SU-DHL-6 (cell line): ENCODE measurements around the gene VPS35L.

ENCODE experiments used
- H2AFZ ChIP-seq: fragments of 200-600 bp; sonication (generic); 2 replicates; pipeline ENCODE4 v1.6.1; 2014; ENCODE audit warnings: low read depth, mild to moderate bottlenecking, moderate library complexity, mixed read lengths, antibody characterized with exemption, low read length; ENCODE audit not compliant: severe bottlenecking
- H3F3A ChIP-seq: fragments of 200-600 bp; shearing (Covaris generic); 2 replicates; pipeline ENCODE4 v1.6.0; 2016; ENCODE audit warnings: antibody characterized with exemption, mild to moderate bottlenecking; ENCODE audit not compliant: insufficient read depth
- H3K27ac ChIP-seq: fragments of 200-600 bp; sonication (generic); 2 replicates; pipeline ENCODE4 v1.5.1; 2016; ENCODE audit warnings: low read depth, mild to moderate bottlenecking, low read length, moderate library complexity, mixed read lengths
- H3K27me3 ChIP-seq: fragments of 200-600 bp; sonication (generic), shearing (Covaris generic); 2 replicates; pipeline ENCODE4 v1.6.0; 2014; ENCODE audit warnings: mild to moderate bottlenecking, low read length
- H3K36me3 ChIP-seq: fragments of 200-600 bp; sonication (generic); 2 replicates; pipeline ENCODE4 v1.6.1; 2014; ENCODE audit warnings: mild to moderate bottlenecking, low read length, mixed read lengths
- H3K4me2 ChIP-seq: fragments of 300-600, 200-600 bp; shearing (Covaris generic), sonication (generic); 2 replicates; pipeline ENCODE4 v1.6.0; 2014; ENCODE audit warnings: low read length, low read depth, mild to moderate bottlenecking; ENCODE audit not compliant: poor library complexity, severe bottlenecking
- H3K4me3 ChIP-seq: fragments of 200-600 bp; sonication (generic); 2 replicates; pipeline ENCODE4 v1.5.1; 2014; ENCODE audit warnings: antibody characterized with exemption, low read length, mild to moderate bottlenecking, mixed read lengths; ENCODE audit not compliant: insufficient read depth, poor library complexity, severe bottlenecking
- H3K79me2 ChIP-seq: fragments of 200-600 bp; sonication (generic); 2 replicates; pipeline ENCODE4 v1.6.1; 2014; ENCODE audit warnings: mild to moderate bottlenecking, low read length, moderate library complexity; ENCODE audit not compliant: insufficient read depth
- H3K9ac ChIP-seq: fragments of 200-600 bp; sonication (generic); 2 replicates; pipeline ENCODE4 v1.7.0; 2014; ENCODE audit warnings: mild to moderate bottlenecking, low read length
- H3K9me2 ChIP-seq: fragments of 200-600 bp; sonication (generic); replicated peaks from 2 replicates; pipeline ENCODE4 v1.6.1; 2014; ENCODE audit warnings: low read length; ENCODE audit not compliant: insufficient read depth
- H3K9me3 ChIP-seq: fragments of 200-600 bp; sonication (generic); 2 replicates; pipeline ENCODE4 v1.6.1; 2014; ENCODE audit warnings: low read length, mixed read lengths; ENCODE audit not compliant: insufficient read depth
- H4K20me1 ChIP-seq: fragments of 200-600 bp; sonication (generic); 2 replicates; pipeline ENCODE4 v1.6.1; 2014; ENCODE audit warnings: low read depth, mild to moderate bottlenecking, antibody characterized with exemption, low read length, moderate library complexity, mixed read lengths
- CTCF ChIP-seq: fragments of 200-600 bp; sonication (generic); IDR thresholded peaks from one replicate; pipeline ENCODE4 v1.5.1; 2017; ENCODE audit warnings: antibody characterized with exemption, mild to moderate bottlenecking, low read length, moderate library complexity; ENCODE audit not compliant: insufficient read depth, poor library complexity, severe bottlenecking
- EZH2phosphoT487 ChIP-seq: fragments of 200-600 bp; sonication (generic), shearing (Covaris generic); conservative IDR thresholded peaks from 2 replicates; pipeline ENCODE4 v1.6.1; 2018; ENCODE audit warnings: mild to moderate bottlenecking, antibody characterized with exemption, low read length, moderate library complexity, mixed read lengths

The VPS35L gene

GRCh38 chr16:19712418-19713058 is 157.0 kb downstream of the VPS35L start:
- H3F3A ChIP-seq: no peaks in the 10 kb centered on the region
- H3K9ac ChIP-seq: no peak overlapping the region
- no peaks in the 10 kb centered on the region for H4K20me1 ChIP-seq
- peaks cover 29% of the 10 kb centered on the region for H3K79me2 ChIP-seq
- TF ChIP-seq CTCF (no peak), EZH2phosphoT487 (no peak)
- no peak overlapping the region for H2AFZ ChIP-seq
- H3K27ac ChIP-seq: no peak overlapping the region
- H3K9me2 ChIP-seq: no peaks in the 10 kb centered on the region
- H3K9me3 ChIP-seq: no peaks in the 10 kb centered on the region
- H3K4me2 ChIP-seq: no peak overlapping the region
- H3K4me3 ChIP-seq: no peak overlapping the region
- H3K36me3 ChIP-seq: no peaks in the 10 kb centered on the region
- H3K27me3 ChIP-seq: no peaks in the 10 kb centered on the region

DNA sequence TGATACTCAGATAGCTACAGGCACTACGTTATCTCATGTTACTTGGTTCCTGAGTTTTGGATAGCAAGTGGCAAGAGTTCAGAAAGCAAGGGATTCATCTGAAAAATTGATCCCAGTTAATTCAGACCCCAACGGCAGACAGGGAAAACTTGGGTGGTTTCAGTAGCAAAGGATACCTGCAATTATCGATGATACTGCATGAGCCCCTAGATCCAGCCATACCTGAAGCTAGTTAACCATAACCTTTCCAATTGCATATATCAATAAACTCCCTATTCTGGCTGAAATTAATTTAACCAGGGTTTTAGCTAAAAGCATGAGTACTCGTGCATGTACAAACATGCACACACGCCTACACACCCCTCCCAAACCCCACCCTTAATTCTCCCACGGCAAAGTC is 158.2 kb downstream of the VPS35L start:
- H3K79me2 ChIP-seq: peaks cover 32% of the 10 kb centered on the region
- no peaks in the 10 kb centered on the region for H3K9me2 ChIP-seq
- H3F3A ChIP-seq: no peaks in the 10 kb centered on the region
- no peaks in the 10 kb centered on the region for H3K36me3 ChIP-seq
- no peaks in the 10 kb centered on the region for H3K27me3 ChIP-seq
- H3K9me3 ChIP-seq: no peaks in the 10 kb centered on the region
- H3K4me2 ChIP-seq: no peak overlapping the region
- no peaks in the 10 kb centered on the region for H4K20me1 ChIP-seq
- TF ChIP-seq EZH2phosphoT487 (no peak), CTCF (no peak)
- no peak overlapping the region for H3K27ac ChIP-seq
- no peak overlapping the region for H3K4me3 ChIP-seq
- H3K9ac ChIP-seq: no peak overlapping the region
- H2AFZ ChIP-seq: no peak overlapping the region

DNA sequence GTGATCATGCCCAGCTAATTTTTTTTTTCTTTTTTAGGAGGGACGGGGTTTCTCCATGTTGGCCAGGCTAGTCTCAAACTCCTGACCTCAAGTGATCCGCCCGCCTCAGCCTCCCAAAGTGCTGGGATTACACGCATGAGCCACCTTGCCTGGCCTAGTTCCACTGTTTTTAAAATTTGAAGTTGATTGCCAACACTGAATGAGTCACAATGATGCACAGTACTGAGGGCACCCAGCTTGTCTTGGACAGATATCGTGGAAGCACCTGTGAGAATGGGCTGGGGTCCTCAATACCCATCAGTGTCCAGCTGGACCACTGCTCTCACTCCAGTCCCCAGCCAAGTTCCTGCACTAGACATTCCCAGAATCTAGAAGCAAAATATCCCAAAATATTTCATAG is 160.1 kb downstream of the VPS35L start:
- no peaks in the 10 kb centered on the region for H3K9me3 ChIP-seq
- no peaks in the 10 kb centered on the region for H3K36me3 ChIP-seq
- H3K4me3 ChIP-seq: no peak overlapping the region
- TF ChIP-seq EZH2phosphoT487: no peak
- TF ChIP-seq CTCF: no peak
- no peaks in the 10 kb centered on the region for H3K9me2 ChIP-seq
- no peaks in the 10 kb centered on the region for H3F3A ChIP-seq
- no peak overlapping the region for H2AFZ ChIP-seq
- H3K4me2 ChIP-seq: no peak overlapping the region
- H3K9ac ChIP-seq: no peak overlapping the region
- H3K79me2 ChIP-seq: peaks cover 32% of the 10 kb centered on the region
- H4K20me1 ChIP-seq: no peaks in the 10 kb centered on the region
- H3K27me3 ChIP-seq: no peaks in the 10 kb centered on the region
- H3K27ac ChIP-seq: no peak overlapping the region
